Right kidney (tissue), 1 donor: ENCODE data around the gene SLC3A2.

Source experiments
- DNase-seq: peaks from one replicate; pipeline ENCODE4 v3.0.0-alpha.2; 2016

SLC3A2 gene

GRCh38 chr11:62876712-62877111, 4.0 kb upstream of the SLC3A2 start:
- no peak for DNase-seq

GRCh38 chr11:62879235-62879978, 1.3 kb upstream of the SLC3A2 start:
- DNase-seq: no peak

GRCh38 chr11:62880231-62880802, 379 bp upstream of the SLC3A2 start:
- DNase-seq: peak; percentile 84

GRCh38 chr11:62881579-62882430, 1.1 kb downstream of the SLC3A2 start:
- DNase-seq: peak; percentile 66

- DNase-seq: no peak
These were observed 1.7 kb downstream of the SLC3A2 start for GRCh38 chr11:62882431-62882749.

- no peak for DNase-seq
These were observed 2.2 kb downstream of the SLC3A2 start for GRCh38 chr11:62882788-62883501.

- DNase-seq: no peak
These were observed 3.0 kb downstream of the SLC3A2 start for GRCh38 chr11:62883673-62884072.

- no peak for DNase-seq
These were observed 4.5 kb downstream of the SLC3A2 start for GRCh38 chr11:62885137-62885750.

- no peak for DNase-seq
These were observed 7.7 kb downstream of the SLC3A2 start for GRCh38 chr11:62888406-62888805.

- DNase-seq: no peak
These were observed 8.4 kb downstream of the SLC3A2 start for GRCh38 chr11:62889126-62889483.

GRCh38 chr11:62889484-62890437, 9.1 kb downstream of the SLC3A2 start:
- DNase-seq: peak; percentile 32

- no peak for DNase-seq
These were observed 11.6 kb downstream of the SLC3A2 start for GRCh38 chr11:62892077-62892922.

- no peak for DNase-seq
These were observed 14.8 kb downstream of the SLC3A2 start for GRCh38 chr11:62895501-62895900.

GRCh38 chr11:62896049-62896448, 15.4 kb downstream of the SLC3A2 start:
- DNase-seq: no peak

- no peak for DNase-seq
These were observed 16.6 kb downstream of the SLC3A2 start for GRCh38 chr11:62897311-62897710.

GRCh38 chr11:62898027-62898426, 17.3 kb downstream of the SLC3A2 start:
- no peak for DNase-seq

GRCh38 chr11:62902932-62903331, 22.2 kb downstream of the SLC3A2 start:
- no peak for DNase-seq

GRCh38 chr11:62905296-62905695, 24.6 kb downstream of the SLC3A2 start:
- no peak for DNase-seq

- peak; percentile 57 for DNase-seq
These were observed 25.3 kb downstream of the SLC3A2 start for GRCh38 chr11:62905927-62906531.
